GM12878 (cell line): ENCODE data around the gene AXIN1. TPM values are rescaled to one million over a fixed set of nuclear protein-coding genes. Genes with fewer than 3 reads are reported as not detected.

ENCODE experiments used
- ATAC-seq: fragments of 200-7000 bp; cut with Tn5 transposase; 3 replicates; pipeline ENCODE4 v1.9.1; 2020; ENCODE audit warnings: mild to moderate bottlenecking, moderate library complexity
- BruUV-seq: library from RNA; stranded (reverse); fragments of 400-500 nt; replicated peaks from 2 replicates; lab custom pipeline; 2021; lab: Mats Ljungman, UMichigan
- CTCF ChIA-PET: fragments of 300-600 bp; sonication (Branson Sonifier 250); formaldehyde crosslinking; extraction: SDS; loops from one replicate; lab custom pipeline; 2021; ENCODE audit warnings: inconsistent platforms; lab: Yijun Ruan, JAX
- POLR2A ChIA-PET: fragments of 350-600 bp; formaldehyde crosslinking; extraction: SDS; loops from one replicate; lab custom pipeline; 2021; ENCODE audit warnings: inconsistent platforms; lab: Charles Lee
- RAD21 ChIA-PET: fragments of 300-600 bp; sonication (Branson Sonifier 250); formaldehyde crosslinking; loops from one replicate; lab custom pipeline; 2023; ENCODE audit warnings: antibody characterized with exemption; ENCODE audit not compliant: unreplicated experiment; lab: Charles Lee
- SMC1A ChIA-PET: fragments of 300-600 bp; sonication (Branson Sonifier 250); formaldehyde crosslinking; loops from one replicate; lab custom pipeline; 2023; ENCODE audit not compliant: unreplicated experiment, uncharacterized antibody; lab: Charles Lee
- DNase-seq: peaks from one replicate; pipeline ENCODE4 v3.0.0-alpha.2; 2011; ENCODE audit warnings: low read depth, low spot score
- FAIRE-seq: peaks from 3 replicates; lab custom pipeline; 2011; peaks lifted over from hg19 to GRCh38; lab: Jason Lieb, UNC
- H2AFZ ChIP-seq: 2 replicates; pipeline ENCODE4 v1.6.0; 2011; ENCODE audit warnings: low read depth, low read length, control low read depth; ENCODE audit not compliant: control insufficient read depth
- H3K27ac ChIP-seq: 2 replicates; pipeline ENCODE4 v1.5.1; 2011; ENCODE audit warnings: control low read depth; ENCODE audit not compliant: control insufficient read depth, insufficient read depth
- H3K27me3 ChIP-seq, 2 experiments: replicated peaks in 1 of 2; 2 replicates each; pipeline versions ENCODE4 v1.6.0 to v1.6.1; 2011; ENCODE audit warnings: low read length in 1 of 2; ENCODE audit not compliant: control insufficient read depth in 2 of 2, insufficient read depth in 2 of 2
- H3K36me3 ChIP-seq, 2 experiments: 2 replicates each; pipeline ENCODE4 v1.5.1; 2011; ENCODE audit warnings: low read length in 1 of 2; ENCODE audit not compliant: control insufficient read depth in 2 of 2, insufficient read depth in 2 of 2
- H3K4me1 ChIP-seq: 2 replicates; pipeline ENCODE4 v1.6.1; 2011; ENCODE audit warnings: mild to moderate bottlenecking, low read length, moderate library complexity, mixed read lengths; ENCODE audit not compliant: control insufficient read depth, insufficient read depth
- H3K4me2 ChIP-seq: 2 replicates; pipeline ENCODE4 v1.6.0; 2011; ENCODE audit warnings: control low read depth; ENCODE audit not compliant: control insufficient read depth, insufficient read depth
- H3K4me3 ChIP-seq: fragments of 200-600 bp; sonication (generic); 2 replicates; pipeline ENCODE4 v1.5.1; 2016
- H3K79me2 ChIP-seq: 2 replicates; pipeline ENCODE4 v1.6.0; 2011; ENCODE audit warnings: low read length; ENCODE audit not compliant: control insufficient read depth, insufficient read depth
- H3K9ac ChIP-seq: 2 replicates; pipeline ENCODE4 v1.8.0; 2011; ENCODE audit warnings: low read length, control low read depth, mixed read lengths; ENCODE audit not compliant: control insufficient read depth, insufficient read depth
- H3K9me3 ChIP-seq: replicated peaks from 3 replicates; pipeline ENCODE4 v1.5.1; 2011; ENCODE audit warnings: mild to moderate bottlenecking, low read length; ENCODE audit not compliant: control insufficient read depth, insufficient read depth
- H4K20me1 ChIP-seq: 2 replicates; pipeline ENCODE4 v1.6.0; 2011; ENCODE audit not compliant: control insufficient read depth, insufficient read depth
- ASH2L ChIP-seq: fragments of 300-600, 200-600 bp; sonication (generic); IDR thresholded peaks from 2 replicates; pipeline ENCODE4 v1.6.1; 2017; ENCODE audit warnings: low read depth, mild to moderate bottlenecking, borderline replicate concordance
- CBX3 ChIP-seq: fragments of 200-600 bp; sonication (generic); IDR thresholded peaks from 2 replicates; pipeline ENCODE4 v1.6.1; 2016; ENCODE audit warnings: low read depth, borderline replicate concordance
- GATAD2B ChIP-seq: fragments of 450-650 bp; conservative IDR thresholded peaks from 2 replicates; pipeline ENCODE4 v1.6.1; 2017; ENCODE audit warnings: low read depth, mild to moderate bottlenecking, moderate library complexity
- MTA2 ChIP-seq: fragments of 450-650 bp; IDR thresholded peaks from 2 replicates; pipeline ENCODE4 v1.6.1; 2016; ENCODE audit warnings: low read depth, mild to moderate bottlenecking, moderate library complexity
- POLR2A ChIP-seq: IDR thresholded peaks from 2 replicates; pipeline ENCODE4 v1.6.1; 2011; ENCODE audit warnings: low read depth, mild to moderate bottlenecking, low read length
- RCOR1 ChIP-seq: conservative IDR thresholded peaks from 2 replicates; pipeline ENCODE4 v1.6.1; 2012; ENCODE audit warnings: low read depth, low read length, improper control_type of control experiment
- RFX5 ChIP-seq: IDR thresholded peaks from 2 replicates; pipeline ENCODE4 v1.6.1; 2011; ENCODE audit warnings: low read depth, low read length, improper control_type of control experiment
- SREBF1 ChIP-seq: IDR thresholded peaks from 2 replicates; pipeline ENCODE4 v1.6.1; 2012; ENCODE audit warnings: mild to moderate bottlenecking, low read length
- USF1 ChIP-seq: IDR thresholded peaks from 2 replicates; pipeline ENCODE4 v1.6.1; 2011; ENCODE audit warnings: borderline replicate concordance, low read depth, mild to moderate bottlenecking, moderate library complexity, mixed read lengths, low read length; ENCODE audit not compliant: insufficient read depth; ENCODE audit errors: extremely low read length
- ZNF207 ChIP-seq: fragments of 450-650 bp; IDR thresholded peaks from 2 replicates; pipeline ENCODE4 v1.6.1; 2014; ENCODE audit warnings: antibody characterized with exemption, mild to moderate bottlenecking, borderline replicate concordance
- WGBS: methylation state at CpG from one replicate; pipeline ENCODE4 v1.1.6; 2016; ENCODE audit warnings: low lambda C conversion rate; ENCODE audit not compliant: insufficient replicate concordance, insufficient coverage; ENCODE audit errors: missing lambda C conversion rate; 5-methylcytosine and 5-hydroxymethylcytosine counted together
- in situ Hi-C: fragments of 300-500 bp; cut with MboI; formaldehyde crosslinking; loops from 9 replicates; pipeline ENCODE4 v1.14.3; 2018; ENCODE audit warnings: mixed read lengths
- intact Hi-C: fragments of 100-400 bp; cut with micrococcal nuclease; formaldehyde crosslinking; loops from one replicate; pipeline ENCODE4 v1.14.2; 2022; ENCODE audit not compliant: unreplicated experiment
- polyA plus RNA-seq, 11 experiments: library from polyadenylated mRNA; depleted of rRNA in 4 of 11; unstranded in 6 of 11; stranded (reverse) in 5 of 11; fragments of >200 nt; fragmentation: Nextera tagmentation in 4 of 11; fragmentation: Illumina TruSeq in 1 of 11; extraction: Ambion mirVana in 4 of 11; extraction: Trizol in 1 of 11; gene quantifications; 1 replicate in 1 of 11; 2 replicates in 10 of 11; pipeline versions ENCODE4 v1.2.1 to v1.2.3, GENCODE V29; 2011 to 2016; ENCODE audit warnings: inconsistent platforms in 2 of 11, missing spikeins in 2 of 11, low read depth in 1 of 11
- total RNA-seq, 4 experiments: library from RNA; depleted of rRNA in 3 of 4; stranded (reverse); fragments of >200 nt in 3 of 4; fragmentation: Illumina TruSeq in 1 of 4; extraction: Trizol in 1 of 4; gene quantifications; 2 replicates each; pipeline versions ENCODE4 v1.2.1 to v1.2.3, GENCODE V29; 2013 to 2021

AXIN1 gene
- total and polyA plus RNA-seq, 10 of the 15 experiments (the other 5 are each of a cell fraction or from before 2014, with no cell fraction given), result 0.26 to 27.1 (median 7.7) TPM

DNA sequence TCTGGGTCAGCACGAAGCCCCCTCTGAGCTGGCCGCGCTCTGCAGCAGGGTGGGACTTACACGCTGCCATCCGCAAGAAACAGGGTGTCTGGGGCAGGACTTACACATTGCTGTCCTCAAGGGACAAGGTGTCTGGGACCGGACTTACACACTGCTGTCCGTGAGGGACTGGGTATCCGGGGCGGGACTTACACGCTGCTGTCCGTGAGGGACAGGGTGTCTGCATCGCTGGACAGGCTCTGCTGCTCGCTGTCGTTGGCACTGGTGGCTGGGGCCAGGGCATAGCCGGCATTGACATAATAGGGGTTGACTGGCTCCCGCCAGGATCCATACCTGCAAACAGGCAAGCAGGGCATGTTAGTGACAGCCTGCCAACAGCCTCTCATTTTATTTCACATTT, 38.2 kb downstream of the AXIN1 start:
- in situ Hi-C loops, result no loop called here
- Histone ChIP-seq H3K4me2 (no peak overlapping the region), H3K27ac (no peak overlapping the region), H4K20me1 (no peaks in the 10 kb centered on the region; the same call in 1 of the 2 replicates), H3K27me3 (no peaks in the 10 kb centered on the region), H3K9me3 (no peaks in the 10 kb centered on the region), H3K9ac (no peak overlapping the region), H3K4me3 (no peak overlapping the region), H3K4me1 (no peaks in the 10 kb centered on the region), H2AFZ (no peak overlapping the region), H3K79me2 (no peaks in the 10 kb centered on the region; the same call in none of the 2 replicates), H3K36me3 (peaks cover under 1 to 22% of the 10 kb centered on the region in 2 experiments; a peak in 3 of 4 replicates)
- TF ChIP-seq USF1 (no peak), RFX5 (no peak), ZNF207 (no peak), ASH2L (no peak), RCOR1 (no peak), MTA2 (no peak), CBX3 (no peak), SREBF1 (no peak), GATAD2B (no peak), POLR2A (no peak)
- no TSS peak for BruUV-seq
- FAIRE-seq, result no peak
- intact Hi-C loops, result no loop called here
- WGBS, result 98% methylated on average over 16 of the region's 16 CpGs
- ChIA-PET CTCF (no interaction called here), POLR2A (interaction anchor here (0.6 kb wide), 1 partner anchor 80 kb away, joined by 4 read pairs; no protein-coding TSS in a partner anchor), RAD21 (no interaction called here), SMC1A (no interaction called here)
- no peak for DNase-seq
- ATAC-seq, result no peak
